Sigmoid colon (tissue), 4 donors: Measurements from ENCODE around the gene CD9.

Source experiments
- CTCF ChIP-seq, 4 experiments: fragments of 450-650 bp in 3 of 4; fragments of 200-600 bp in 1 of 4; IDR thresholded peaks; one replicate each; pipeline ENCODE4 v1.5.1; 2016 to 2019; ENCODE audit warnings: antibody characterized with exemption in 4 of 4, mild to moderate bottlenecking in 3 of 4, moderate library complexity in 2 of 4
- EP300 ChIP-seq, 4 donors: sonication (generic); formaldehyde crosslinking; IDR thresholded peaks; one replicate each; pipeline ENCODE4 v1.6.1; 2017; ENCODE audit warnings: antibody characterized with exemption in 4 of 4
- POLR2A ChIP-seq, 2 donors: fragments of 450-650 bp; IDR thresholded peaks; one replicate each; pipeline ENCODE4 v1.6.1; 2016; ENCODE audit warnings: antibody characterized with exemption in 2 of 2, mild to moderate bottlenecking in 2 of 2, moderate library complexity in 2 of 2

DNA sequence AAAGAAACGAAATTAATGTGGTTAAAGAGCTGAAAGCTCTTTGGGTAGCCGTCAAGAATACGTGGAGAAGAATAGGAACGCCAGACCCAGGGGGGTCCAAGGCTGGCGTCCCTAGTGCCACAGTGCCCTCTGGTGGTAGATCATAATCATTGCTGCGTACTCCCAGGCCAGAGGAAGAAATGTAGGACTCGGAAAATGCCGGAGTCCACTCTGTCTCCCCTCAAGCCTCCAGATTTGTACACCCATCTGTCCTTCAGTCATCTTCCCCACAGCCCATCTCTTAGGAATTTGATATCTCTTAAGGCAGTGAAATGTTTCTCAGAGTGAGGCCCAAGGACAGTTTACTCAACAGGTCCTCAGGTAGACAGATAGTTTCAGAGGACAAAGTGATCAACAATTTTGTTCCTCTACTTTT lies 84.9 kb downstream of the CD9 start:
- peak; percentile 82 to 93 (median 90) for TF ChIP-seq CTCF (IDR thresholded peaks at IDR 0.05)
- TF ChIP-seq EP300 (IDR thresholded peaks at IDR 0.05) = peak in 1 of 4 donors; percentile 7
- TF ChIP-seq POLR2A (IDR thresholded peaks at IDR 0.05) = no peak
